Kidney (tissue), 14 donors: ENCODE results near the gene TDRKH. TPM values are rescaled to one million over a fixed set of nuclear protein-coding genes. Genes with fewer than 3 reads are reported as not detected.
"Not testable (repeated sequence)": the region's sequence is repeated elsewhere in the genome, so short reads cannot be mapped to it uniquely, and the experiment has no call there.

Source experiments
- DNase-seq, 5 donors: peaks; one replicate each; pipeline ENCODE4 v3.0.0-alpha.2; 2013 to 2020
- FAIRE-seq: peaks from 2 replicates; lab custom pipeline; 2012; peaks lifted over from hg19 to GRCh38; lab: Jason Lieb, UNC
- H3K27ac ChIP-seq, 2 donors: one replicate each; pipeline ENCODE4 v1.7.0; 2013; ENCODE audit warnings: low read depth in 2 of 2, low read length in 2 of 2, inconsistent platforms in 1 of 2
- H3K27me3 ChIP-seq: one replicate; pipeline ENCODE4 v1.7.1; 2013; ENCODE audit warnings: low read length, inconsistent platforms; ENCODE audit not compliant: control insufficient read depth, insufficient read depth
- H3K36me3 ChIP-seq, 3 donors: one replicate each; pipeline versions ENCODE4 v1.7.0 to v1.7.1; 2013; ENCODE audit warnings: low read length in 3 of 3, control low read depth in 1 of 3, inconsistent platforms in 1 of 3; ENCODE audit not compliant: insufficient read depth in 3 of 3, control insufficient read depth in 2 of 3
- H3K4me1 ChIP-seq, 3 donors: one replicate each; pipeline versions ENCODE4 v1.7.0 to v1.7.1; 2013; ENCODE audit warnings: low read length in 3 of 3, inconsistent platforms in 1 of 3, low read depth in 1 of 3; ENCODE audit not compliant: control insufficient read depth in 2 of 3, insufficient read depth in 2 of 3
- H3K4me3 ChIP-seq, 3 donors: one replicate each; pipeline versions ENCODE4 v1.7.0 to v1.8.1; 2013; ENCODE audit warnings: low read length in 3 of 3, control low read depth in 1 of 3, inconsistent platforms in 1 of 3
- H3K9ac ChIP-seq, 3 donors: one replicate each; pipeline versions ENCODE4 v1.7.0 to v1.7.1; 2013; ENCODE audit warnings: low read length in 3 of 3, control low read depth in 1 of 3, inconsistent platforms in 1 of 3
- H3K9me3 ChIP-seq, 3 donors: one replicate each; pipeline versions ENCODE4 v1.7.0 to v1.7.1; 2013; ENCODE audit warnings: low read length in 3 of 3, control low read depth in 1 of 3, inconsistent platforms in 1 of 3; ENCODE audit not compliant: control insufficient read depth in 2 of 3, insufficient read depth in 1 of 3
- intact Hi-C: fragments of 100-400 bp; cut with DNase I; formaldehyde crosslinking; loops from one replicate; pipeline ENCODE4 v1.11.1; 2022
- polyA plus RNA-seq: library from polyadenylated mRNA; stranded (reverse); fragments of 350-450 nt; fragmentation: Illumina TruSeq; extraction: RNeasy Lipid Tissue Mini Kit (QIAGEN cat#74804); gene quantifications from one replicate; pipeline ENCODE4 v1.2.3, GENCODE V29; 2014; ENCODE audit warnings: low read depth, low replicate concordance; ENCODE audit not compliant: insufficient read depth
- total RNA-seq: library from RNA; stranded (reverse); fragmentation: NEBNext Ultra II Directional; extraction: Animal tissue kit (Norgen Biotek cat#: 25700); gene quantifications from one replicate; pipeline ENCODE4 v1.2.1, GENCODE V29; 2021
- TF ChIP-seq, protein P1 (sequence below): IDR thresholded peaks from 3 replicates; pipeline ENCODE4 v1.5.1; 2012; ENCODE audit warnings: mild to moderate bottlenecking, moderate library complexity, borderline replicate concordance; ENCODE audit not compliant: insufficient read depth; ENCODE audit errors: extremely low read depth
- donor health status: control.
- donor health status: control.
- donor health status: control.
- donor health status: control.
- donor health status: control.
- donor health status: DM: yes; HTN: yes; CAD: no.
- donor health status: Normal renal cell carcinoma (clear cell type).

TDRKH gene
- total and polyA plus RNA-seq, 2 donors from 2014 or later: 5.3 to 13.5 TPM

DNA sequence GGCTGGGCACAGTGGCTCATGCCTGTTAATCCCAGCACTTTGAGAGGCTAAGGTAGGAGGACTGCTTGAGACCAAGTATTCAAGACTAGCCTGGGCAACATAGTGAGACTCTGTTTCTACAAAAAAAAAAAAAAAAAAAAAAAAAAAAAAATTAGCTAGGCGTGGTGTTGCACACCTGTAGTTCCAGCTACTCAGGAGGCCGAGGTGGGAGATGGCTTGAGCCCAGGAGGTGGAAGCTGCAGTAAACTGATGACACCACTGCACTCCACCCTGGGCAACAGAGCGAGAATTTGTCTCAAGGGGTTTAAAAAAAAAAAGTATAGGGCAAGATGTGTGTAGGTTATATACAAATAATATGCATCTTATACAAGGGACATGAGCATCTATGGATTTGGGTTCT lies 2.6 kb downstream of the TDRKH start:
- peaks cover 0 to 8% (median 4%) of the 10 kb centered on the region in 3 donors for H3K4me1 ChIP-seq
- intact Hi-C loops: no loop called here
- no peak overlapping the region for H3K4me3 ChIP-seq
- H3K27me3 ChIP-seq: no peaks in the 10 kb centered on the region
- FAIRE-seq: no peak
- no peak for DNase-seq
- no peak overlapping the region for H3K27ac ChIP-seq
- TF ChIP-seq, protein P1, sequence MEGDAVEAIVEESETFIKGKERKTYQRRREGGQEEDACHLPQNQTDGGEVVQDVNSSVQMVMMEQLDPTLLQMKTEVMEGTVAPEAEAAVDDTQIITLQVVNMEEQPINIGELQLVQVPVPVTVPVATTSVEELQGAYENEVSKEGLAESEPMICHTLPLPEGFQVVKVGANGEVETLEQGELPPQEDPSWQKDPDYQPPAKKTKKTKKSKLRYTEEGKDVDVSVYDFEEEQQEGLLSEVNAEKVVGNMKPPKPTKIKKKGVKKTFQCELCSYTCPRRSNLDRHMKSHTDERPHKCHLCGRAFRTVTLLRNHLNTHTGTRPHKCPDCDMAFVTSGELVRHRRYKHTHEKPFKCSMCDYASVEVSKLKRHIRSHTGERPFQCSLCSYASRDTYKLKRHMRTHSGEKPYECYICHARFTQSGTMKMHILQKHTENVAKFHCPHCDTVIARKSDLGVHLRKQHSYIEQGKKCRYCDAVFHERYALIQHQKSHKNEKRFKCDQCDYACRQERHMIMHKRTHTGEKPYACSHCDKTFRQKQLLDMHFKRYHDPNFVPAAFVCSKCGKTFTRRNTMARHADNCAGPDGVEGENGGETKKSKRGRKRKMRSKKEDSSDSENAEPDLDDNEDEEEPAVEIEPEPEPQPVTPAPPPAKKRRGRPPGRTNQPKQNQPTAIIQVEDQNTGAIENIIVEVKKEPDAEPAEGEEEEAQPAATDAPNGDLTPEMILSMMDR: no peak
- no peak overlapping the region for H3K9ac ChIP-seq
- H3K36me3 ChIP-seq: no peaks in the 10 kb centered on the region
- no peaks in the 10 kb centered on the region for H3K9me3 ChIP-seq

DNA sequence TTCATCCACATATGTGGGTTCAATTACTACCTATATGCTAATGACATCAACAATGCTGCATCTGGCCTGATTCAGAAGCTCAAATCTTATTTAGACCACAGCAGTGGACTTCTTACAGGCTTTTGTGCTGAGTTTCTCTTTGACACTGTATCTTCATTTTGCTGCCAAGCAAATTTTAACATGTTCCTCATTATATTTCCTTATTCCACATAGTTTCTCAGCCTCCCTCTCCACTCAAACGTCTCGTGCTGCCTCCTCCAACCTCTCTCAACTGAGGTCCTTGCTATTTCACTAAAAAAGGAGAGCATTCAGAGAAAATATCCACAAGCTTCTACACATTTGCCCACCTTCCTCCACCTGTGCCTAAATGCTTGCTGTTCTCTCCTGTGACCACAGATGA lies 6.5 kb downstream of the TDRKH start:
- Histone ChIP-seq H3K9me3 (no peaks in the 10 kb centered on the region), H3K4me1 (no peaks in the 10 kb centered on the region), H3K27ac (no peak overlapping the region), H3K9ac (no peak overlapping the region), H3K27me3 (no peaks in the 10 kb centered on the region), H3K4me3 (no peak overlapping the region), H3K36me3 (peaks cover 0 to under 1% (median 0%) of the 10 kb centered on the region in 3 donors)
- intact Hi-C loops: no loop called here
- FAIRE-seq: no peak
- TF ChIP-seq, protein P1: no peak
- DNase-seq: no peak

DNA sequence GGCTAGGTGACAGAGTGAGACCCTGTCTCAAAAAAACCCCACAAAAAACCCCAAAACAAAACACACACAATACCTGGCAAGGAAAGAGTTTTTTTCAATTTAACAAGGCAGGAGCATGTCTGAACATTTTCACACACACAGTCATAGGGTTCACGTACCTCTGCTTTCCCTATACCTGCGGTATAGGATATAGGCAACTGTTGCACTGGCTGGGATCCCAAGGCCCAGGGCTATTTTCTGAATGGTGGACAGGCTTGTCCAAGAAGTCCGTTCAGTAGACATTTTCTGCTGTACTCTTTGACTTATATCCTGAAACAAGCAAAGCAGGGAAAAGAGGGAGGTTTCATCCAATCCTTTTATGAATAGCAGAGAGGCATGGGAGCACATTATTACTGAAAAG lies 7.6 kb downstream of the TDRKH start:
- H3K9me3 ChIP-seq: no peaks in the 10 kb centered on the region
- peaks cover 0 to 8% (median 0%) of the 10 kb centered on the region in 3 donors for H3K36me3 ChIP-seq
- intact Hi-C loops: no loop called here
- no peak overlapping the region for H3K4me3 ChIP-seq
- no peak overlapping the region for H3K27ac ChIP-seq
- TF ChIP-seq, protein P1: no peak
- no peak for DNase-seq
- no peak for FAIRE-seq
- H3K9ac ChIP-seq: no peak overlapping the region
- no peaks in the 10 kb centered on the region for H3K27me3 ChIP-seq
- no peaks in the 10 kb centered on the region for H3K4me1 ChIP-seq

DNA sequence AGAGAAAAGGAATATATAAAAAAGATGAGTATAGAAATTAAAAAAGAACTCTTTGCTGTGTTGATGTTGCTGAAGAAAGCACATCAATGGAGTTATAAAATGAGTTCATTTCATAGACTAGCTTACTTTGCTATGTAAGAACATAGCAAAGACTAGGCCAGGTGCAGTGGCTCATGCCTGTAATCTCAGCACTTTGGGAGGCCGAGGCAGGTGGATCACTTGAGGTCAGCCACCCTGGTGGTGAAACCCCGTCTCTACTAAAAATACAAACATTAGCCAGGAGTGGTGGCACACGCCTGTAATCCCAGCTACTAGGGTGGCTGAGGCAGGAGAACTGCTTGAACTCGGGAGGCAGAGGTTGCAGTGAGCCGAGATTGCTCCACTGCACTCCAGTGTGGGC lies 8.3 kb downstream of the TDRKH start:
- FAIRE-seq, H3K36me3 ChIP-seq, H3K9me3 ChIP-seq, DNase-seq, H3K9ac ChIP-seq, H3K4me3 ChIP-seq, intact Hi-C loops, H3K4me1 ChIP-seq, H3K27ac ChIP-seq, H3K27me3 ChIP-seq: not testable (repeated sequence)

DNA sequence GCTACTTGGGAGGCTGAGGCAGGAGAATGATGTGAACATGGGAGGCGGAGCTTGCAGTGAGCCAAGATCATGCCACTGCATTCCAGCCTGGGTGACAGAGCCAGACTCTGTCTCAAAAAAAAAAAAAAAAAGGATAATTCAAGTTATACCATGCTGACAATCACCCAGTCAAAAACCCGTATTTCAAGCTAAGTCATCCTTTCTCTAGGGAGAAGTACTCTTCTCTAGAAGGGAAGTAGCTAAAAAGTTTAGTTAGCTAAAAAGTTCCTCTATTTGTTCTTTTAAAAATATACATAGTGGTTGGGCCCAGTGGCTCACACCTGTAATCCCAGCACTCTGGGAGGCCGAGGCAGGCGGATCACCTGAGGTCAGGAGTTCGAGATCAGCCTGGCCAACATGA lies 9.6 kb downstream of the TDRKH start:
- H3K36me3 ChIP-seq, H3K4me1 ChIP-seq, H3K27me3 ChIP-seq, H3K9ac ChIP-seq, H3K9me3 ChIP-seq, intact Hi-C loops, FAIRE-seq, H3K27ac ChIP-seq, DNase-seq, H3K4me3 ChIP-seq: not testable (repeated sequence)
